HuH-7.5 (cell line): ENCODE data around the gene ACACA.

Experiments
- DNase-seq: peaks from one replicate; pipeline ENCODE4 v3.0.0; 2011; ENCODE audit warnings: low spot score

The ACACA gene

DNA sequence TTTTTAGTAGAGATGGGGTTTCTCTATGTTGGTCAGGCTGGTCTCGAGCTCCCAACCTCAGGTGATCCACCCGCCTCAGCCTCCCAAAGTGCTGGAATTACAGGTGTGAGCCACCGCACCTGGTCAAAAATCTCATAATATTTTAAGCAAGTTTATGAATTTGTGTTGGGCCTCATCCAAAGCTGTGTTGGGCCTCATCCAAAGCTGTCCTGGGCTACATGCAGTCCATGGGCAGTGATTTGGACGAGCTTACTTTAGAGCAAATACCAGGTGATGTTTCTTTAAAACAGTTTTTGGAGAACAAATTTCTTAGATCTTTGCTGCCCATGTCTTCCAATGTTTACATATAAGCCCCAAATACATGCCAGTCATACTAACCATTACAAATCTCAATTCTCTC is 115.3 kb downstream of the ACACA start:
- no peak for DNase-seq

DNA sequence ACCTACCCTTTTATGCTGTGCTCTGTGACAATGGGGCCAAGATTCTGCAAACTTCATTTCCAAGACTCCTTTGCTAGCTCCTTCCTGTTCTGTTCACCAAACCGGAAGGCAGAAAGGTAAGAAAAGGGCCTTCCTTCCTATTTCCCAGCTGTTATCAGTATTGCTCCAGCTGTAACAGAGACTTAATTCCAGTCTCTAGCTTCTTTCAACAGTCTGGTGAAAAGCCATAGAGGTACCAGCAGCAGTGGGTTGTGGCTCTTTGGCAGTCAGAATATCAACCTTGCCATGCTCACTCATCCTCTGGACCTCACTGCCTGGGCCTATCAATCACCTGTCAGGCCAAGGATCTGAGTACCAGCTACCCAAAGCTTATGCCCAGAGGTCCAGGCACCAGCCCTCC is 120.2 kb downstream of the ACACA start:
- no peak for DNase-seq

DNA sequence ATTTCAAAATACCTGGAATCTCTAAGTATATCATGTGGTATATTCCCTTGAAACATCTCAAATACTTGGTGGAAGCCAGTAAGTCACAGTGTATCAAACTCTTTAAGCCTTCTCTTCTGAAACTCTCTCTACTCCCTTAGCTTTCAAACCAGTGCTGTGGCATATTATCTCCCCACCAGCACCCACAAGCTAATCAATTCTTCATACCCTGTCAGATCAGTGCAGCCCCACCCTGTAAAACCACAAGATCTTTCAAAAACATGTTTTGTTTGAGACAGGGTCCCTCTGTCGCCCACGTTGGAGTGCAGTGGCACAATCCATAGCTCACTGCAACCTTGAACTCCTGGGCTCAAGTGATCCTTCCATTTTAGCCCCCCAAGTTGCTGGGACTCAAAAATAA is 122.4 kb downstream of the ACACA start:
- DNase-seq = no peak

DNA sequence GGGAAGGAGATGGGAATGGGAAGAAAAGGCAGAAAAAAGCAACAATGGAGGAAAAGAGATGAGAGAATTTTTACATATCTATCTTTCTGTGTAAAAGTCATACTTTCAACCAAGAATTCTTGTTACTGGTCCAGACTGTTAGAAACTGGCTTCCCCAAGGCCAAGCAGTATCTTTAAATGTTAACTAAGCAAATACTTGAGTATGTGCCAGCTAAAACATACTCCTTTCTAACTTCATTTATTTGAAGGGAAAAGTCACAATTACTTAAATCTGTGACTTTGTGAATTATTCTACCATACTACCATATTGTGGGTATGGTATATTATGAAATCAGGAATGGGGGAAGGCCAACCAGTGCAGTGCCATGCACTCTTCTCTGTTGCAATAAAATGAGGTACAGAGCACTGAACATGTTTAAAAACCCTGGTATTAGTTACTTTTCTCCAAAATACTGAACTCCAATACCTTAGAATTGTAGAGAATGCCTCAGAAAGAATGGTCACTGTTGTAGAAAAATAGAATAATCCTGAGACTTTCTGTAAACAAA is 123.1 kb downstream of the ACACA start:
- no peak for DNase-seq

DNA sequence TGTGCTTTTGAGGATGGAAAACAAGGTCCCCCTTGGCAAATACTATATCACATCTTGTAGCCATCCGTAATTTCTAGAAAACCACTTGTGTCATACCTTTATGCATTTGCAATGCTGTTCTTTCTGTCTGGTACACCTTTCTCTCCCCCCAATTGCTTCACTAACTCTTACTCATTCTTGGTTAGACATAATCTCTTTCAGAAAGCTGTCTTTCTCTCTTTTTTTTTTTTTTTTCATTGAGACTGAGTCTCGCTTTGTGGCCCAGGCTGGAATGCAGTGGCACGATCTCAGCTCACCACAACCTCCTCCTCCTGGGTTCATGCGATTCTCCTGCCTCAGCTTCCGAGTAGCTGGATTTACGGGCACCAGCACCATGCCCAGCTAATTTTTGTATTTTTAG is 125.8 kb downstream of the ACACA start:
- no peak for DNase-seq

DNA sequence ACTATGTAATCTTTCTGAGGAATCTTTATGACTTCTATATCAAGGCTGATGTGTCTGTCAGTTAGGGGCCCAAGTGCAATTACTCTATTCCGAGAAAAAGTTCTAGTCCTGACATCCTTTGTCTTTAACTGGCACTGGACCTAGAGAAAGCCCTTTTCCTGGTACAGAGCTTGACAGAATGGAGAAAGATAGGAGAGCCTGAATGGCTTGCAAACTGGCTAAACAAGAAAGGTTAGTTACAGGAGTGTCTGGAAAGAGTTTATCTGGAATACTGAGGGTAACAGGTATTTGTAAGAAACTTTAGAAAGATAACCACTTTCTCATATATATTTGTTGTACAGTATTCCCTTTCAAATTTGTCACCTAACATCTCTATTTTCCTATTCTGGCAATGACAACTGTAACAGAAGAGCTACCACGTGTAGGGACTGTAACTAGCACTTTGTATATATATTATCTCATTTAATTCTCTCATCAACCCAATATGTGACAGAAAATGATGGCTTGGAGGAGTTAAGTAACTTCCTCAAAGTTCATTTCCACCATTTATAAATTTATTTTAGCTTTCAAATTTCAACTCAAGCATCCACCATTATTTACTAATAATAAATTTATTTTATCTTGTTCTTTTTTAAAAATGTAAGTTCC is 128.3 kb downstream of the ACACA start:
- no peak for DNase-seq

DNA sequence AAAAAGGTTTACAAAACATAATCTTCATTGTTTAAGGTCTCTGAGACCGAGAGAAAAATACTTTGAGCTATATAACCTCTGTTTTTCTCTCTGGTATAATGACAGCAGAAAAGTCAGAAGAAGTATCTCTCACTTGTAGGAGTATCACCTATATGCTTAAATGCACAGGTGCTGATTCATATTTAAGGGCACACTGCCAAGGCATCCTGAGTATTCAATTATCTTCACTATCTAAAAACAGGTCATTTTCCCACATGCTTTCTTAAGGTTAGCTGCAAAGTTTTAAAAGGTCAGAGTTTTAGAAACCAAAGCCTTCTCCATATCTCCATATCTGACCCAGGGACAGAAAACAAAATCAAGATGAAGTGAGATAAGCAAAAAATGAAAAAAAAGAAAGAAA is 130.2 kb downstream of the ACACA start:
- DNase-seq = no peak

DNA sequence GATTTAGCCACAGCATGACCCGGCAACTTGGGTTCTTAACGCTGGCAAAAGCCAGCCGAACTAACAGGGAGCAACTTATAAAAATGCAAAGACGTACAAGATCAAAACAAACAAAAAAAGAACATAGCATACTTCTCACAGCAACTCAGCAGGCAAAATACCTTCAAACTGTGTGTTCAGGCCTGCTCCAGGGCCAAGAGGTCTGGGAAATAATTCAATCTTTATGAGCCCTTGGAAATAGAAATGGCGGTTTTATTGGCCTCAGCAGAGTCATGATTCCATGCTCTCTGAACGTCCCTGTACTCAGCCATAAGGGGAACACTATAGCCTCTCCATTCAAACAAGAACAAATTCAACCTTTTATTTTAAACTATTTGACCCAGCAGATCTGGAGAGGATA is 132.2 kb downstream of the ACACA start:
- DNase-seq = no peak

DNA sequence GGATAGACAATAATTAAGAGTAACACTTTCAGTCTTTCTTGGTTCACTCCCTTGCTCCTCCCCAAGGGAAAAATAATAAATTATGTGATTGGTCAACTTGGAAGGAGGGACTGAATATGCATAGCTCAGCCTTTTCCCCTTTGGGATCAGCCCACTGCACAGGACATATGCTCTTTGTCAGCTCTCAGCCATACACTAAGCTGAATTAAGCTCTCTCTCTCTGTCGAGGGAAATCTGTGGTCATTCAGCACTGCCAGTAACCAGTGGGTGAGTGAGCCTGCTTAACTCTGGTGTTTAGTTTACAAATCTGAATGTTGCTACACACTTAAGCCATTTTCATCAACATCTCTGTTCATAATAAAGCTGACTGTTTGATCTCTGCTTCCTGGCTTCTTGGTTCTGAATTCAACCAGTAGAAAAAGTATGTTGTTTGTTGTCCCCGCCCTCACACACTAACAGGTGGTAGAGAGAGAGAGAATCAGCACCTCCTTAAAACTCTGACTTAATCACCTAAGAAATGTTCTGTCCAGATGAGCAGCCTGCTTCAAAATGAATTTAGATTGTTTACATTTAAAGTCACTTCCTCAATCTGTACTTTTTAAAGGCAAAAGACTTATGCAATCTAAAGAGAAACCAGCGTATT is 133.1 kb downstream of the ACACA start:
- DNase-seq = no peak

DNA sequence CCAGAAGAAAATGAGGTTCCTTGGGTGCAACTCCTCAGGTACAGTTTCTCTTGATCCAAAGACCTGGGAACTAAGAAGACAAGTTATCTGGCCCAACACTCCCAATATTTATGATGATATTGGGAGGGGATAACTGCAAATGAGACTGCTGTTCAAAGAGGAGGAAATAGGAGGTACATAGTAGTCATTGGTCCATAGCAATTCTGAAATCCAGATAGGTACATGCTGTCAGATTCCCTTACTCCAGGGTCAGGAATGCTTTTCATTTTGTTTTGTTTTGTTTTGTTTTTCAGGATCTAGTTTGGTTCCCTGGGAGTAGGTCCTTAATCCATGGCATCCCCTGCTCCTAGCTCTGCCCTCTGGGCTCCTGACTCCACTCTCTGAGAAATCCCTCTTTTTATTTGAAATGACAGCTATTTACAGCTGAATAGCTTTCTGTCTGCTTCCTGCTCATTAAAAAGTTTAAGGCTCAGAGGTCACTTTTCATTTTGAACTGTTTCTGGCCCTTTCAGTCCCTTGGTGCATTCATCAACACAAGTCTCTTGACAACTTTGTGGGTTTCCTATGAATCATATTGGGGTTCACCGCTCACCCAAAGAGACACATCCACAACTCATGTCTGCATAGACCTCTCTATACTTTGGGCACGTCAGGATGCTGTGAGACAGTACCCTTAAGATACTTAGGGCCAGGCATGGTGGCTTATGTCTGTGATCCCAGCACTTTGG is 141.0 kb downstream of the ACACA start:
- no peak for DNase-seq

DNA sequence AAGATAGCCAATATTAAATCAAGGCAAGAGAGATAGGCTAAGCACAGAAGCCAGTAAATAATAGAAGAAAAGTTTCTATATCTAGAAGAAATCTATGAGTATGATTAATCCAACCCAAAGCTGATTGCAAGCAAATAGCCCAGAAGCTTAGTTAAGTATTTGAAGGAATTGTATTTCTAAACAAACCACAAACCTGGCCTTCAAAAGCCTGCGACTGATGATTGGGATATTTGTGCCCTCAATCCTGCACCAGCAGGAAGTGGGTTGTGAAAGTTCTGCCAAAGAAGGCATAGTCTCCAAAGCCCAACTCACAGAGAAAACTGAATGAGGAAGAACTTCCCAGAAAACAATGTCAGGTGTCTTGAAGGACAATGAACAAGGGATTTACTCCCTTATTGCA is 145.3 kb downstream of the ACACA start:
- DNase-seq = no peak

DNA sequence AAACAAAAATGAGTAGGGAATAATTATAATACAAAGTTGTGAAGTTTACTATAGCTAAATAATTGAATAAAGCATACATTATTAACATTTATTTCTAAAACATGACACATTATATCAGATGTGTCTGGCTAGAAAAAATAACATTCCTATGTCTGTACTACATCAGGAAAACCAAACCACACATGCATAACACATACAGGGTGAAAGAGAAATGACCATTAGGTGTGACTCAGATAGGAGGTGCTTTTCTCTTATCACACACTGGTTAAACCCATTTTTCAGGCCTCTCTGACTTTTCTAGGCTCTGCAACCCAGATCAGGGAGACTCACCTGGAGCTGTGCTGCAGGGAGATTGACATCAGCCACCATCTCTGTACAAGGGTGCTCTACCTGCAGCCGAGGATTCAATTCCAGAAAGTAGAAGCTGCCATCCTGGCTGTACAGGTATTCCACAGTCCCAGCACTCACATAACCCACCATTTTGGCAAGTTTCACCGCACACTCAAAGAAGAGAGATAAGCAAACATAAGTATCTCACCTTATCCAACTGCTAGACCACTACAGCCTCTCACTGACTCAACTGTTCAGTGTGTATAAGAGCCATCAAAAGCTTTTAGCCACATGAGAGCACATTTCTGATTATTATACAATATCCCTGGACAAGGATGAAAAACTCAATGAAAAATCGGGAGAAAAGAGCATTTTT is 147.5 kb downstream of the ACACA start:
- DNase-seq = no peak

DNA sequence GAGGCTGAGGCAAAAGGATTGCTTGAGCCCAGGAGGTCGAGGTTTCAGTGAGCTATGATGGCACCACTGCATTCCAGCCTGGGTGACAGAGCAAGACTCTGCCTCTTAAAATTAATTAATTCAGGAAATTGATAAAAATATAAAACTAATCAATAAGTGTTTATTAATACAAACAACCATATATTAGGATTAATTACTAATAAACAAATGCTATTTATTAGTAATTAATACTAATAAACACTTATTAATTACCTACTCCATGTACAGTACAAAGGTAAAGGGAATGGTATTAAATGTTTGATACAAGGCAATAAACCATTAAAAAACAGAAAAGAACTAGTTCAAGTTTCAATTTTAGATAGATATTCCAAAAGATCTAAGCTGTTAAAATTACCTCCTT is 150.0 kb downstream of the ACACA start:
- DNase-seq = no peak

DNA sequence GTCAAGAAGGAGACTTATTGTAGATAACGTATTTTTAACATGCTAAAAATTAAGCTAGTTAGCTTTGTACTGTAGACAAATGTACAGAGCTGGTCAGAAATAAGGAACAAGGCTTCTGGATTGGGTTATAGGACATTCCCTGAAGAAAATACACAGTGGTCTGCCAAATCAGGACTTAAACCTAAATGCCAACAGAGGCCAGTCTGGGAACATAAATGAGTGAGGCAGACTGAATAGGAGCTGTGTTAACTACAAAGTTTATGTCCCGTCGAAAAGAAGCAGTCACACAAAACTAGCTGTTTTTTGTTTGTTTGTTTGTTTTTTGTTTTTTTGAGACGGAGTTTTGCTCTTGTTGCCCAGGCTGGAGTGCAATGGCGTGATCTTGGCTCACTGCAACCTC is 151.2 kb downstream of the ACACA start:
- DNase-seq = no peak

DNA sequence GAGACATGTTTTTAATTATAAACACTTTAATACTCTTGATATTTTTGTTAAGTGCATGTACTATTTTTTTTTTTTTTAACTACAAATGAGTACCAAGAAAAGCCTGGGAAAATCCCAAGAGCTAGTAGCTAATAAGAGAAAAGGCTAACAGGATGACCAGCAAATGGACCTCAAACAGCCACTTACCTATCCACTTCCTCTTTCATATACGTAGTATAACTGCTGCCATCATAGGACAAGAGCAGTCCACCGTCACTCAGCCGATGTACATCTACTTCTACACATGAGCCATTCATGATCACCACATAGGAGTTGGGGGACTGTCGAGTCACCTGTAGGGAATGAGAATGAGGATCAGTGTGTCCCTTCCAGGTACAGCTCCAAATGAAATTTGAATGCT is 158.8 kb downstream of the ACACA start:
- DNase-seq = no peak

DNA sequence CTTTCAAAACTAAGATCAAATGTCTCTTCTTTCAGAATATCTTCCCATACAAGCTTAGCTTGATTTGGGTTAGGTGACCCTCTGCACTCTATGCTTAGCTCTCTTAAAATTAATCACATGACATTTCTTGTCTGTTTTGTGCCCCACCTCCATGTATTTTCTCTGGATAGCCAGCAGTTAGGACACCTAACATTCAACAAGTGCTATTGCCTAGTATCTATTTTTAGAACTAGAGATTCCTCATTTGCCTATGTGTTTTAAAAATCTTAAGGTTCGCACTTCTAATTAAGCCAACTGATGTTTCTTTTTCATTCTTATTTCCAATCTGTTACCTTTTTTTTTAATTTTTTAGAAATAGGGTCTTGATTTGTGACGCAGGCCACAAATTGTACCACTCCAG is 160.6 kb downstream of the ACACA start:
- no peak for DNase-seq

DNA sequence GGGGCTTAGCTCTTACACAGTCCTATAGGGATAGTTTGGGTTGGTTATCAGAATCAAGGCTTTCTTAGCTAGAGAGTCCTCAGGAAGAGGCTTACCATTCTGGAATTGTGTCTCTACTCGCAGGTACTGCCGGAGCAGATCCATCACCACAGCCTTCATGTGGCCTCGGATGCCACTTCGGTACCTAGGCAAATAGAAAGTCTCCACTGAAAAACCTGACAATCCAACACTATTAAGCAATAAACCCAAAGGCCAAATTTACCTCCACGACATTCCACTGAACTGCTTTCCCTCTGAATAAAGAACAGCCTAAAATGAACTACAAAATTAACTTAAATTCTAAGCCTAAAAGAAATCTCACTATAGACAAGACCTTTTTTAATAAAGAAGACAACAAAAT is 166.3 kb downstream of the ACACA start:
- DNase-seq = no peak

DNA sequence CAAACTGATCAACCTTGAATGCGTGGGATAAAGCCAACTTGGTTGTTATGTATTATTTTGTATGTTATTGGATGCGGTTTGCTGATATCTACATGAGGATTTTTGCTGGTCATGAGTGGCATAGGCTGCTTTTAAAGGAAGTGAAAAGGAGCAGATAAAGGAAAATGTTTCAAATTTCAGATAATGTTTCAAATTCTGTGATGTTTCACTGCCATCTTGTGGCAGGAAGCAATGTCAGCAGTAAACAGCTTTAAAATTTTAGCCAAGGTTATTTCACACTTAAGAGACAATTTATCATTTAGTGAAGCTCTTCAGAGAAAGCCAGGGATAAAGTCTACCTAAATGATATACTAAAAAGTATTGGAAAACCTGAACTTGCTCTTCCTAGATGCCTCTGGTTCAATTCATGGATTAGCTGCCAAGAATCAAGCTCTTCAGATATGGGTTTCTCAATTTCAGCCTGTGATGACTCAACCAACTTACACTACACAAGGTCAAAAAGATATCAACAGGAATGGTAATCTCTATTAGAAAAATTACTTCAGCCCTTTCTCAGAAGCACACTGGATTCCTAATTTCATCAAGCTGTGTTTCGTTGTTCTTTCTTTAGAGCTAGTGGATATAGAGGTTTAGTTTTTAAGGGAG is 166.8 kb downstream of the ACACA start:
- DNase-seq = no peak

DNA sequence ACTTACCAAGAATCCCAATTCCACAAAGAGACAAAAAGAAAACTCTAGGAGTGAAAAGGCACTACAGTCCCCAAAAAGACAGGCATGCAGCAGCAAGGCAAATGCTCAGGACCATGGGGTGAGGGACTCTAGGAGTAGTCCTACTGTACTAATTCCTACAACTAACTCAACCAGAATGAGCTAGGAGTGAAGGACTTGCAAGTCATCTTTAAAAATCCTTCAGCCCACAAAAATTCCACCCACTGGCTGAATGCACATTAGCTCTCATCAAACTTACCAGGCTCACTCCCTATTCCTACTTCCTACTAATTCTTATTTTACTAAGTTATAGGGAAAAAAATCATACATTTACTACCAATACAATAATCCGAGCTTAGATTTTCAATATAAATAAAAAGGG is 172.5 kb downstream of the ACACA start:
- no peak for DNase-seq

DNA sequence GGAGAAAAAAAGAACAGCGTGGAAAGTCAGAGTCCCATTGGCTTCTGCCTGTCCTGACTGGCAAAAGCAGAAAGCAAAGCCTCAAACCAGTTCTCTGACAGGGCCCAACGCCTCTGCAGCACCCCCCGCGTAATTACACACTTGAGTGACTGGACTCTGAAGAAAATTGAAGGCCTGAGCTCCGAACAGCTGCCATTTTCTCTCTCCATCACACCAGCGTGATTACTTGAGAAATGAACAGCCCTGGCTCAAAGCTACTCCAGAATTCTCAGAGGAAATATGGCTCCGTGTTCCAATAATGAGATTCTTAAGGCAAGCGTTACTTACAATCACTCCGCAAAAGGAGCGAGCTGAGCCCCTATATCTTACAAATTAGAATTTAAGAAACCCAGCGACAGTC is 173.6 kb downstream of the ACACA start:
- DNase-seq = no peak

DNA sequence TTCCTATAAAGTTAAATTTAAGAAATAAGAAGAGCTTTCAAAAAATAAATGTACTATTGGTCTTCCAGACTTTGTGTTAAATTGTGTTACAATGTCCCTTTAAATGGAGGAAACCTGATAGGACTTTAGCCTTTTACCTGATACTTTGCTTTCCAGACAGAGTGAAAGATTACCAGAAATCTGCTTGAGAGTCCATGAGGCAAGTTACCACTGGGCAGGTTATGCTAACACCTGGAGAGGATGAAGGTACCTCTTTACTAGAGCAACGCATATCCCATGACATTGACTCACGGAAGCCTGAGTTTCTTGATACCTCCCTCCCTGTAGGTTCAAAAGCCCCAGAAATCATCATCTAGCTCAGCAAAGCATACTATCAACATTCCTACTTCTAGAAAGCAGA is 174.7 kb downstream of the ACACA start:
- no peak for DNase-seq

DNA sequence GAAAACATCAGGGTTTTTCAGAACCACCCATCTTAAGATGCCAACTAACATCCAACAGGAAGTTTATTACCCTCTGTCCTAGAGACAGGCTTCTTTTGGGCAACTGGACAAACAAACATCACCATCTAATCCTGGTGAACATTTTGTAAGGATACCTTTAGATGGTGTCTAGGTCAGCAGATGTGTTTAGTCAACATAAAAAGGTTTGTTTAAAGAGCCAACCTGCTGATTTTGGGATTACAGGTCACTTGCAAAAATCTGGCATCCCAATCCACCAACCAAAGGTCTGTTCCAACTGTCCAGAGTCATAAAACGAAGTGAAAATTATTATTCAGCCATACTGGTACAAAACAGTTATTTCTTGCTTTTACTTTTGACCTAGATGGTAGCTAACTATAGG is 176.0 kb downstream of the ACACA start:
- no peak for DNase-seq
